ENCODE measurements around the gene REC114. TPM values are rescaled to one million over a fixed set of nuclear protein-coding genes. Genes with fewer than 3 reads are reported as not detected.

REC114 gene
- total RNA-seq, 4 donors from 2014 or later: not detected

DNA sequence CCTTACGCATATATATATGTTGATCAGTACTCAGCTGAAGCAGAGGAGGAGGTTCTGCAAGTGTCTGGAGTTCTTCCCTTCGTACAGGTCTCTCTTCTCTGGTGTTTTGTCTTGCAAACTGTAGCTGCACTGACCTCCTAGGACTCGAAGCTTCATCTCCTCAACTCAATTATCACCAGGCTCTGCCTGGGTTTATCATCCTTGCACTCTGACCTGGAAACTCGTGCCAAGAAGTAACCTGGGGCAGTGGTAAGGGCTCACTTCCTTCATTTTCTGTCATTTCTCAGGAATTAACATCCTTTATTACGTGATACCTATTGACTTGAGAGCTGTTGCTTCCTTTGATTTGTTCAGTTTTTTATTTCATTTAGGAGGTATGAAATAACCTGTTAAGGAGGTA, 14.4 kb downstream of the REC114 start:
- ATAC-seq (ENCODE audit: low FRiP score): no peak
- TF ChIP-seq, protein P1, sequence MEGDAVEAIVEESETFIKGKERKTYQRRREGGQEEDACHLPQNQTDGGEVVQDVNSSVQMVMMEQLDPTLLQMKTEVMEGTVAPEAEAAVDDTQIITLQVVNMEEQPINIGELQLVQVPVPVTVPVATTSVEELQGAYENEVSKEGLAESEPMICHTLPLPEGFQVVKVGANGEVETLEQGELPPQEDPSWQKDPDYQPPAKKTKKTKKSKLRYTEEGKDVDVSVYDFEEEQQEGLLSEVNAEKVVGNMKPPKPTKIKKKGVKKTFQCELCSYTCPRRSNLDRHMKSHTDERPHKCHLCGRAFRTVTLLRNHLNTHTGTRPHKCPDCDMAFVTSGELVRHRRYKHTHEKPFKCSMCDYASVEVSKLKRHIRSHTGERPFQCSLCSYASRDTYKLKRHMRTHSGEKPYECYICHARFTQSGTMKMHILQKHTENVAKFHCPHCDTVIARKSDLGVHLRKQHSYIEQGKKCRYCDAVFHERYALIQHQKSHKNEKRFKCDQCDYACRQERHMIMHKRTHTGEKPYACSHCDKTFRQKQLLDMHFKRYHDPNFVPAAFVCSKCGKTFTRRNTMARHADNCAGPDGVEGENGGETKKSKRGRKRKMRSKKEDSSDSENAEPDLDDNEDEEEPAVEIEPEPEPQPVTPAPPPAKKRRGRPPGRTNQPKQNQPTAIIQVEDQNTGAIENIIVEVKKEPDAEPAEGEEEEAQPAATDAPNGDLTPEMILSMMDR (IDR thresholded peaks at IDR 0.05): no peak

DNA sequence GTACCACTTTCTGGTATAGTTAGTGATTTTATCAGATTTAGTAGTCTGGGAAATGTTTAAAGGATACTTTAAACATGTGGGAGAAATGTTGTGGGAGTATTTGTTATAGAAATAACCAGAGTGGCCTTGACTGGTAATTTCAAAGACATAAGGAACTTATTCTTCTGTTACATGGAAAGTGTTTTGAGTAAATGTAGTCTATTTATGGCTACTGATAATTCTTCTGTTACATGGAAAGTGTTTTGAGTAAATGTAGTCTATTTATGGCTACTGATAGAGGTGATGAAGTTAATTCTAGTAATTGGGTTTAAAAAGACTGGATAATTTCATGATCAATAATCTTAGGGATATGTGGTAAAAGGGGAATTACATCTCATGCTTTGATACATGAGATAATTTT, 17.7 kb downstream of the REC114 start:
- TF ChIP-seq, protein P1 (IDR thresholded peaks at IDR 0.05): no peak
- ATAC-seq (ENCODE audit: low FRiP score) (no peak), DNase-seq (ENCODE audit: low spot score) (no peak)

More for the DNA sequence above, 14.4 kb downstream of the REC114 start:
- no peak for DNase-seq (ENCODE audit: low spot score)

DNA sequence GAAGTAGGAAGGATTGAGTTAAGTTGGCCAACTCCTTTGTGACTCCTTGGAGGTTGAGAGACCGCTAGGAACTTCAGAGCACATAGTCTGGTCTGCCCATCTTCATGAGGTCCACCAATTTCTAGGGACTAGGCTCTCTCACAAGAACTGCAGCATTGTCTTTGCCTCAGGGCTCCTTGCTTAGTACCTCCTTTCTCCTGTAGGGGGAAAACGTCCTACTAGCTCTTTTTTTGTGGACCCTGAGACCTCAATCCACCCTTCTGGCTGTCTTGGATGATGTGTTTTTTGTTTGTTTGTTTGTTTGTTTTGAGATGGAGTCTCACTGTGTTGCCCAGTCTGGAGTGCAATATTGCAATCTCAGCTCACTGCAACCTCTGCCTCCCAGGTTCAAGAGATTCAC, 21.6 kb downstream of the REC114 start:
- DNase-seq (ENCODE audit: low spot score) (no peak), ATAC-seq (ENCODE audit: low FRiP score) (no peak)
- TF ChIP-seq, protein P1 (IDR thresholded peaks at IDR 0.05): no peak

DNA sequence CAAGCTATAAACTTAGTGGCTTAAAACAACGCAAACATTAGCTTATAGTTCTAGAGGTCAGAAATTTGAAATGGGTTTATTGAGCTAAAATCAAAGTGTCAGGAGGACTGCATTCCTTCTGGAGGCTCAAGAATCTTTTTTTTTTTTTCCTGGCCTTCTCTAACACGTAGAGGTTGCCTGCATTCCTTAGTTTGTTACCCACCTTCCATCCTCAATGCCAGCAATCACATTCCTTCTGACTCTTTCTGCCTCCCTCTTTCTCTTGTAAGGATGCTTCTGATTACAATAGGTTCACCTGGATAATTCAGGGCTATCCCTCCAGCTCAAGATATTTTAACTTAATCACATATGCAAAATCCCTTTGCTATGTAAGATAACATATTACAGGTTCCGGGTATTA, 24.8 kb downstream of the REC114 start:
- TF ChIP-seq, protein P1 (IDR thresholded peaks at IDR 0.05): no peak
- ATAC-seq (ENCODE audit: low FRiP score) (no peak), DNase-seq (ENCODE audit: low spot score) (no peak)

DNA sequence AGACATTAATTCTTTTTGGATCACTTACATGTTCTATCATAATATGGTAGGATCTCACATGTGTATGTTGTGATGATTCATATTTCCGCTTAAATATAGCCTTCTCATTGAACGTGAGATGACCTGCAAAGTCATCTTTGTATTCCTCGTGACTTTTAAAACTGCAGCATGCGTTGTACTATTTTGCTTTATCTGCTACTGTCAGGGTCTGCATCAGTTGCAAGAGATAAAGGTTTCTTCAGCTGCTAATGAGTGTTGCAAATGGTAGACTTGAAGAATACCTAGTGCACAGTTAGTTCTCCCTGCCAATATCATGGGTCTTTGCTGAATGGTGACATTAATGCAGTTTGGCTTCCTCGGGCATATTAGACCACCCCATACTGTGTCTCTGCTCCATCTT, 31.8 kb downstream of the REC114 start:
- DNase-seq (ENCODE audit: low spot score) (no peak), ATAC-seq (ENCODE audit: low FRiP score) (no peak)

DNA sequence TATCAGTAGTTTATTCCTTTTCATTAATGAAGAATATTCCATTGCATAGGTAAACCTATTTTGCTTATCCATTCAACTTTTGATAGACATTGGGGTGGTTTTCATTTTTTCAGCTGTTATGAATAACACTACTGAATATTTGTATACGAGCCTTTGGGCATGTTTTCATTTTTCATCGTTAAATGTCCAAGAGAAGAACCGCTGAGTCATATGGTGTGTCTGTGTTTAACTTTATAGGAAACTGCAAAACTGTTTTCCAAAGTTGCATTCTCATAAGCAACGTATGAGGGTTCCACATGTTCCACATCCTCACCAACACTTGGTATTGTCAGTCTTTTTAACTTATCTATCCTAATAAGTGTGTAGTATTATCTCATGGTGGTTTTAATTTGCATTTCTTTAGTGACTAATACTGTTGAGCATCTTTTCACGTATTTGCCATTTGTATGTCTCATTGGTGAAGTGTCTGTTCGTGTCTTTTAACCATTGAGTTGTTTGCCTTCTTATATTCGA, 33.8 kb downstream of the REC114 start:
- DNase-seq (ENCODE audit: low spot score) (no peak), ATAC-seq (ENCODE audit: low FRiP score) (no peak)
- TF ChIP-seq, protein P1 (IDR thresholded peaks at IDR 0.05): no peak

More for the DNA sequence above, 31.8 kb downstream of the REC114 start:
- TF ChIP-seq, protein P1 (IDR thresholded peaks at IDR 0.05): no peak

DNA sequence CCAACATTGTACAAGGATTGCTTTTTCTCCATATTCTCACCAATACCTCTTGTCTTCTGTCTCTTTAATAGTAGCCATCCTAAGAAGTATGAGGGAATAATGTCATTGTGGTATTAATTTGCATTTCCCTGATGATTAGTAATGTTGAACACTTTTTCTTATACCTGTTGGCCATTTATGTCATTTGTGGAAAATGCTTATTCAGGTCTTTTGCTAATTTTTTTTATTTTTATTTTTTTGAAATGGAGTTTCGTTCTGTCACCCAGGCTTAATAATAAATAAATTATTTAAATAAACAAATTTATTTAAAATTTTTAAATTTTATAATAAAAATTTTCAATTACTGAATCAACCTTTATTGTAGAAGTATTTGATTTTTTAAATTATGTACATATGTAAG, 37.1 kb downstream of the REC114 start:
- ATAC-seq (ENCODE audit: low FRiP score) (no peak), DNase-seq (ENCODE audit: low spot score) (no peak)
- TF ChIP-seq, protein P1 (IDR thresholded peaks at IDR 0.05): no peak
